ENCODE data around the gene SAMD1.

SAMD1 gene

GRCh38 chr19:14118165-14119051 lies 27.9 kb upstream of the SAMD1 start:
- no peak for FAIRE-seq
- TF ChIP-seq POLR2A (IDR thresholded peaks at IDR 0.05; ENCODE audit: low read depth, low read length): 0 out of 2 replicates have a peak, but pooled peaks have one; percentile 25
- DNase-seq (ENCODE audit: insufficient read length, low spot score): no peak

GRCh38 chr19:14117668-14118164 lies 27.2 kb upstream of the SAMD1 start, which contains the start of gene PRKACA:
PRKACA (minus strand) TSS chr19:14117762; CDS start chr19:14117547, 215 bp downstream.
- no peak for FAIRE-seq
- peak; percentile 99 for DNase-seq (ENCODE audit: insufficient read length, low spot score)
- TF ChIP-seq POLR2A (IDR thresholded peaks at IDR 0.05; ENCODE audit: low read depth, low read length): peak; percentile 40; the same call in 1 of the 2 replicates

- DNase-seq (ENCODE audit: insufficient read length, low spot score): no peak
- FAIRE-seq: no peak
- no peak for TF ChIP-seq POLR2A (IDR thresholded peaks at IDR 0.05; ENCODE audit: low read depth, low read length)
Observed at GRCh38 chr19:14116918-14117578, 26.5 kb upstream of the SAMD1 start.

GRCh38 chr19:14116525-14116917 lies 26.0 kb upstream of the SAMD1 start:
- DNase-seq (ENCODE audit: insufficient read length, low spot score) (no peak), FAIRE-seq (no peak)
- TF ChIP-seq POLR2A (IDR thresholded peaks at IDR 0.05; ENCODE audit: low read depth, low read length): no peak

- DNase-seq (ENCODE audit: insufficient read length, low spot score) (no peak), FAIRE-seq (no peak)
- no peak for TF ChIP-seq POLR2A (IDR thresholded peaks at IDR 0.05; ENCODE audit: low read depth, low read length)
Observed at GRCh38 chr19:14115756-14116155, 25.2 kb upstream of the SAMD1 start.

- TF ChIP-seq POLR2A (IDR thresholded peaks at IDR 0.05; ENCODE audit: low read depth, low read length): no peak
- no peak for FAIRE-seq
- DNase-seq (ENCODE audit: insufficient read length, low spot score): no peak
Observed at GRCh38 chr19:14114854-14115253, 24.3 kb upstream of the SAMD1 start.

- FAIRE-seq: no peak
- DNase-seq (ENCODE audit: insufficient read length, low spot score): no peak
- no peak for TF ChIP-seq POLR2A (IDR thresholded peaks at IDR 0.05; ENCODE audit: low read depth, low read length)
Observed at GRCh38 chr19:14114439-14114838, 23.9 kb upstream of the SAMD1 start.

- DNase-seq (ENCODE audit: insufficient read length, low spot score) (no peak), FAIRE-seq (no peak)
- TF ChIP-seq POLR2A (IDR thresholded peaks at IDR 0.05; ENCODE audit: low read depth, low read length): no peak
Observed at GRCh38 chr19:14113762-14114414, 23.3 kb upstream of the SAMD1 start.

- TF ChIP-seq POLR2A (IDR thresholded peaks at IDR 0.05; ENCODE audit: low read depth, low read length): no peak
- DNase-seq (ENCODE audit: insufficient read length, low spot score) (no peak), FAIRE-seq (no peak)
Observed at GRCh38 chr19:14112809-14113385, 22.3 kb upstream of the SAMD1 start.

- DNase-seq (ENCODE audit: insufficient read length, low spot score) (no peak), FAIRE-seq (no peak)
- TF ChIP-seq POLR2A (IDR thresholded peaks at IDR 0.05; ENCODE audit: low read depth, low read length): no peak
Observed at GRCh38 chr19:14112051-14112808, 21.7 kb upstream of the SAMD1 start.

- TF ChIP-seq POLR2A (IDR thresholded peaks at IDR 0.05; ENCODE audit: low read depth, low read length): no peak
- FAIRE-seq: no peak
- no peak for DNase-seq (ENCODE audit: insufficient read length, low spot score)
Observed at GRCh38 chr19:14111486-14111885, 20.9 kb upstream of the SAMD1 start.

- DNase-seq (ENCODE audit: insufficient read length, low spot score): no peak
- TF ChIP-seq POLR2A (IDR thresholded peaks at IDR 0.05; ENCODE audit: low read depth, low read length): no peak
- FAIRE-seq: no peak
Observed at GRCh38 chr19:14110650-14111049, 20.1 kb upstream of the SAMD1 start.

All from H54 (cell line).